ENCODE data around the gene LGR6.

Gene LGR6

DNA sequence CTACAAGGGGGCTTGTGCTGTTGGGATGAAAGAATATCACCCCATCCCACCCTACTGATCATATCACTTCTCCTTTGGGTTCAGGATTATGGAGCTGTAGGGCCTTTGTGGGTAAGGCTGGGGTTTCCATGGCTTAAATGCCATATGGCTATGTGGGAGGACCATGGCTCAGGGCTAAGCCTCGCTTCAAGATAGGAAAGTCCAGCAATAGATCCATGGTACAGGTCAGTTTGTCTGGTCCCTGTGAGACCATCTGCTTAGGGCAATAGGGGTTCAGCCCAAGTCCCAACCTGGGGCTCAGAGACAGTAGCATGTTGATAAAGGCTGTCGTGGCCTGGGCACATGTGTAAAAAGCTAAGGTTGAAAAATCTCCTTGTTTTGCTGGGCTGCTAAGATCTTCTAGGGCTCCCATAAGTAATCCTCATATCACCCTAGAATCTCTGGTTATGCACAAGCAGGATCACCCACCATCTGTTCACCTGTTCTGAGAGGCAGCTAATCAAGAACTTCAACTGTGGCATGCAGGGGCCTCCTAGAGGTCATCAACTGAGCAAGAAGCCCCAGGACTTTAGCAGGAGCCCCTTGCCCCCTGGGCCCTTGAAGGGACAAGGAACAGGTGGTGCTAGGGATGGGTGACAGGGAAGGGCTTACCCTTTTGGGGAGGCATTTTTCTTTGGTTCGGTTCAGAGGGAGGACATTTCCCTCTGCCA, 81.6 kb downstream of the LGR6 start:
- TF ChIP-seq, protein P1, sequence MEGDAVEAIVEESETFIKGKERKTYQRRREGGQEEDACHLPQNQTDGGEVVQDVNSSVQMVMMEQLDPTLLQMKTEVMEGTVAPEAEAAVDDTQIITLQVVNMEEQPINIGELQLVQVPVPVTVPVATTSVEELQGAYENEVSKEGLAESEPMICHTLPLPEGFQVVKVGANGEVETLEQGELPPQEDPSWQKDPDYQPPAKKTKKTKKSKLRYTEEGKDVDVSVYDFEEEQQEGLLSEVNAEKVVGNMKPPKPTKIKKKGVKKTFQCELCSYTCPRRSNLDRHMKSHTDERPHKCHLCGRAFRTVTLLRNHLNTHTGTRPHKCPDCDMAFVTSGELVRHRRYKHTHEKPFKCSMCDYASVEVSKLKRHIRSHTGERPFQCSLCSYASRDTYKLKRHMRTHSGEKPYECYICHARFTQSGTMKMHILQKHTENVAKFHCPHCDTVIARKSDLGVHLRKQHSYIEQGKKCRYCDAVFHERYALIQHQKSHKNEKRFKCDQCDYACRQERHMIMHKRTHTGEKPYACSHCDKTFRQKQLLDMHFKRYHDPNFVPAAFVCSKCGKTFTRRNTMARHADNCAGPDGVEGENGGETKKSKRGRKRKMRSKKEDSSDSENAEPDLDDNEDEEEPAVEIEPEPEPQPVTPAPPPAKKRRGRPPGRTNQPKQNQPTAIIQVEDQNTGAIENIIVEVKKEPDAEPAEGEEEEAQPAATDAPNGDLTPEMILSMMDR (IDR thresholded peaks at IDR 0.05; ENCODE audit: low read depth, low read length), result no peak
- Histone ChIP-seq H3K4me3 (ENCODE audit: low read depth, low read length) (no peak overlapping the region), H3K9me3 (no peaks in the 10 kb centered on the region), H3K4me1 (peaks cover 6% of the 10 kb centered on the region), H3K27me3 (no peaks in the 10 kb centered on the region), H3K36me3 (no peaks in the 10 kb centered on the region)
- no peak for DNase-seq

DNA sequence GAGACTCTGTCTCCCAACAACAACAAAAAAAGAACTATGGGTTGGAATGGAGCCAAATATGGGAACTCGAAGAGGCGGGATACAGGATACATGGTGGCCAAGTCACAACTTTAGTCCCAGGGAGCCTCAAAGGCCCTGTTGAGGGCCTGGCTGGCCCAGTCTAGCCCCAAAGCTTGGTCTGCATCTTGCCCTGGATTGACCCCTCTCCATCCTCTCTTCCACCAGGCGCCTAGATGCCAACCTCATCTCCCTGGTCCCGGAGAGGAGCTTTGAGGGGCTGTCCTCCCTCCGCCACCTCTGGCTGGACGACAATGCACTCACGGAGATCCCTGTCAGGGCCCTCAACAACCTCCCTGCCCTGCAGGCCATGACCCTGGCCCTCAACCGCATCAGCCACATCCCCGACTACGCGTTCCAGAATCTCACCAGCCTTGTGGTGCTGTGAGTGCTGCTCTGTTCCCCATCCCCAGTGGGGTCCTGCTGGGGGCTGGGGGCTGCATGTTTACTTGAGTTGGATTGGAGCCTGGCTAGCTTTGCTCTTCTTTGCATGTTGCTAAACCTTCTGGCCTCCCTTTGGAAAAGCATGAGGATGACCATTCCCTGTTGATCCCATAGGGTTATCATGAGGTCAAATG, 82.6 kb downstream of the LGR6 start:
- Histone ChIP-seq H3K27me3 (no peaks in the 10 kb centered on the region), H3K9me3 (no peaks in the 10 kb centered on the region), H3K4me3 (ENCODE audit: low read depth, low read length) (no peak overlapping the region), H3K4me1 (no peaks in the 10 kb centered on the region; the same call in 1 of the 2 replicates), H3K36me3 (no peaks in the 10 kb centered on the region)
- TF ChIP-seq, protein P1 (IDR thresholded peaks at IDR 0.05; ENCODE audit: low read depth, low read length), result no peak
- DNase-seq, result no peak

DNA sequence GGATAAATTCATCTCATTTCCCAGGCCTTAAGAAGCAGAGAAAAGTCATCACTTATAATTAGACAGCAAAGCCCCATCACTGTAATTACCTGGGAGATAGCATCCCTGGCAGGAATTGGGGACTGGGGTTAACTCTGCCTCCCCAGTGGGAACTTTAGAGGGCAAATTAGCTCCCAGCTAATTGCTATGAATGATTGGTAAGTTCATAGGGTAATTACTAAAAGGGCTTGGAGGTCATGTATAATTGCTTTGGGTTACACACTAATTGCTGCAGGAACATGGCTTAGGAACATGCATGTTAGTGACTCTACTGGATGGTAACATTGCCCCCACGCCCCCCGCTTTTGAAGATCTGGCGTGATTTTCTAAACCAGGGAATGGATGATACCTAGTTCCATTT, 83.3 kb downstream of the LGR6 start:
- Histone ChIP-seq H3K27me3 (no peaks in the 10 kb centered on the region), H3K9me3 (no peaks in the 10 kb centered on the region), H3K36me3 (no peaks in the 10 kb centered on the region), H3K4me1 (no peaks in the 10 kb centered on the region), H3K4me3 (ENCODE audit: low read depth, low read length) (no peak overlapping the region)
- DNase-seq, result no peak
- TF ChIP-seq, protein P1 (IDR thresholded peaks at IDR 0.05; ENCODE audit: low read depth, low read length), result no peak

DNA sequence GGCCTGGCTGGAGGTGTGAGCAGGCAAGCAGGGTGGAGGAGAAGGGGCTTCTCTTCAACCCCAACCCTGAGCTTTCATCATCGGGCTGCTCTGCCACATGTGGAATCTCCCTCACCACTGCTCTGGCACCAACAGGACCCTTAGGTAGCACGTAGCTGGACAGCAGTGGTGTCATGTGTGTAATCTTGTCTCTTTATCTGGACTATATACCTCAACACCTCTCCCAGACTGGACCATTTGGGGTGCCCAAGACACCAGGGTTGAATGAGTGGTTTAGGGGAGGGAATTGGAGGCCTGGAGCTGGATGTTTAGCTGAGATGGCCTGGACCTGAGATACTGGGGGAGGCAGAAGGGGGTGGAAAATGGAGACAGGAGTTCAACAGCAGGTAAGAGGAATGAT, 85.2 kb downstream of the LGR6 start:
- Histone ChIP-seq H3K4me1 (peaks cover 3% of the 10 kb centered on the region; the same call in 1 of the 2 replicates), H3K4me3 (ENCODE audit: low read depth, low read length) (no peak overlapping the region), H3K27me3 (no peaks in the 10 kb centered on the region), H3K9me3 (no peaks in the 10 kb centered on the region), H3K36me3 (no peaks in the 10 kb centered on the region)
- TF ChIP-seq, protein P1 (IDR thresholded peaks at IDR 0.05; ENCODE audit: low read depth, low read length), result no peak
- DNase-seq, result no peak

DNA sequence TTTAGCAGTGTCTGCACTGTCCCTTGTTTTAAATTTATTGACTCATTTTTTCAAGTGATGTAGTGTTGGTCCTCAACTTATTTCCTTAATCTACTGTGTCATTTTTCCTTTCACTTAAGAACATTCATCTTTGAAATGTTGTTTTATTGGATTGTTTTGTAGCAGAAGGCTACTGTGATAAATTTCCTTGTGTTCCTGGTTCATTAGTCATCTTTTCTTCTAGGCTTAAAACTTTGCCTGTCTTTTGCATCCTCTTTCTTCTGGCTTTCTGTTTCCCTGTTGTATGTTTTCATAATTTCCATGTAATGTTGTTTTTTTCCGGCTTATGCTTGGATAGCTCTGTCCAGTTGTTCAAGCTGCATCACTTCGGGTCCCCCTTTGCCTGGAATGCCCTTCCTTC, 86.2 kb downstream of the LGR6 start:
- Histone ChIP-seq H3K27me3 (no peaks in the 10 kb centered on the region), H3K4me1 (peaks cover 4% of the 10 kb centered on the region; the same call in 1 of the 2 replicates), H3K4me3 (ENCODE audit: low read depth, low read length) (no peak overlapping the region), H3K36me3 (no peaks in the 10 kb centered on the region), H3K9me3 (no peaks in the 10 kb centered on the region)
- TF ChIP-seq, protein P1 (IDR thresholded peaks at IDR 0.05; ENCODE audit: low read depth, low read length), result no peak
- no peak for DNase-seq

DNA sequence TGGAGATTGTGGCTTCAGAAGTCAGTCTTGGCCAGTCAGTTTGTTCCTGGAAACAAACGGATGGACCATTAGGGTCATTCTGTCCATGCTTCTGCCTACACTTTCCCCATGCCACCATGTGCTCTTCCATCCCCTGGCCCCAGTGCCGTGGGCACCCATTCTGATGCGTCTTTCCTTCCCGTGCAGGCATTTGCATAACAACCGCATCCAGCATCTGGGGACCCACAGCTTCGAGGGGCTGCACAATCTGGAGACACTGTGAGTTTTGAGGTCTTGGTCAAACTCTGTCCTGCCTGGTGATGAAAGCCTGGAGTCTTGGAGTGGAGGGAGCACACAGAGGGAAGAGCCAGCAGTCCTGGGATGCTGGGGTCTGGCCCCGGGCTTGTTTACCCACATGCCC, 87.0 kb downstream of the LGR6 start:
- TF ChIP-seq, protein P1 (IDR thresholded peaks at IDR 0.05; ENCODE audit: low read depth, low read length), result no peak
- Histone ChIP-seq H3K4me1 (peaks cover 4% of the 10 kb centered on the region; the same call in 1 of the 2 replicates), H3K4me3 (ENCODE audit: low read depth, low read length) (no peak overlapping the region), H3K36me3 (no peaks in the 10 kb centered on the region), H3K27me3 (no peaks in the 10 kb centered on the region), H3K9me3 (no peaks in the 10 kb centered on the region)
- no peak for DNase-seq

All from BE2C (cell line).